Small intestine (tissue), 4 donors: Measurements from ENCODE around the gene GUCA2A. TPM values are rescaled to one million over a fixed set of nuclear protein-coding genes. Genes with fewer than 3 reads are reported as not detected.

ENCODE experiments used
- polyA plus RNA-seq, 4 donors: library from polyadenylated mRNA; stranded (reverse) in 3 of 4; unstranded in 1 of 4; fragments of 200-250 nt in 3 of 4; fragments of 120-200 nt in 1 of 4; gene quantifications; one replicate each; pipeline versions ENCODE4 v1.2.1 to v1.2.3, GENCODE V29; 2013
- donor health status: healthy with polysubstance abuse.
- donor health status: Bipolar disorder and iron deficiency.
- donor health status: healthy.

Gene GUCA2A
- polyA plus RNA-seq, 4 donors, result 56.3 to 1,041 (median 107) TPM

Other genes starting within 250 kb of the GUCA2A start
- 1 to 10 TPM in 3 of 4 donors, under 1 TPM in 1; 0.67 to 3.8 (median 1.8) TPM for gene HIVEP3, start 245.8 kb downstream of the GUCA2A start, polyA plus RNA-seq
- gene GUCA2B, start 11.3 kb downstream of the GUCA2A start, polyA plus RNA-seq, result 100 to 1,000 TPM in 3 of 4 donors, 10 to 100 TPM in 1; 14.4 to 969 (median 622) TPM
- 10 to 100 TPM; 13.9 to 38.3 (median 15.1) TPM for gene FOXJ3, start 170.5 kb upstream of the GUCA2A start, polyA plus RNA-seq
- gene RIMKLA, start 216.0 kb upstream of the GUCA2A start, polyA plus RNA-seq, result under 1 TPM; under 0.01 to 0.63 (median 0.31) TPM